Measurements from ENCODE around the gene AQR.
"Not testable (repeated sequence)": the region's sequence is repeated elsewhere in the genome, so short reads cannot be mapped to it uniquely, and the experiment has no call there.

Gene AQR

GRCh38 chr15:34812868-34813365, 156.6 kb downstream of the AQR start:
- DNase-seq (ENCODE audit: low read depth): not testable (repeated sequence)

- no peak for DNase-seq (ENCODE audit: low read depth)
These were observed 157.2 kb downstream of the AQR start for GRCh38 chr15:34812369-34812768.

- DNase-seq (ENCODE audit: low read depth): no peak
These were observed 159.0 kb downstream of the AQR start for GRCh38 chr15:34810443-34811129.

GRCh38 chr15:34809186-34809585, 160.4 kb downstream of the AQR start:
- DNase-seq (ENCODE audit: low read depth): no peak

GRCh38 chr15:34808016-34808415, 161.5 kb downstream of the AQR start:
- DNase-seq (ENCODE audit: low read depth): no peak

- DNase-seq (ENCODE audit: low read depth): not testable (repeated sequence)
These were observed 162.3 kb downstream of the AQR start for GRCh38 chr15:34807241-34807640.

GRCh38 chr15:34804776-34805175, 164.8 kb downstream of the AQR start:
- DNase-seq (ENCODE audit: low read depth): no peak

- no peak for DNase-seq (ENCODE audit: low read depth)
These were observed 165.4 kb downstream of the AQR start for GRCh38 chr15:34804113-34804512.

GRCh38 chr15:34802803-34803750, 166.5 kb downstream of the AQR start:
- DNase-seq (ENCODE audit: low read depth): no peak

- no peak for DNase-seq (ENCODE audit: low read depth)
These were observed 167.2 kb downstream of the AQR start for GRCh38 chr15:34802371-34802770.

Data from activated gamma-delta T cell treated with anti-CD3 and anti-CD28 coated beads, Interleukin-2, amount 50 U/mL, for 16 hours (primary cell).